ENCODE measurements around the gene KIF5C.

- no peak for TF ChIP-seq POLR2A (IDR thresholded peaks at IDR 0.05)
- TF ChIP-seq, protein P1, sequence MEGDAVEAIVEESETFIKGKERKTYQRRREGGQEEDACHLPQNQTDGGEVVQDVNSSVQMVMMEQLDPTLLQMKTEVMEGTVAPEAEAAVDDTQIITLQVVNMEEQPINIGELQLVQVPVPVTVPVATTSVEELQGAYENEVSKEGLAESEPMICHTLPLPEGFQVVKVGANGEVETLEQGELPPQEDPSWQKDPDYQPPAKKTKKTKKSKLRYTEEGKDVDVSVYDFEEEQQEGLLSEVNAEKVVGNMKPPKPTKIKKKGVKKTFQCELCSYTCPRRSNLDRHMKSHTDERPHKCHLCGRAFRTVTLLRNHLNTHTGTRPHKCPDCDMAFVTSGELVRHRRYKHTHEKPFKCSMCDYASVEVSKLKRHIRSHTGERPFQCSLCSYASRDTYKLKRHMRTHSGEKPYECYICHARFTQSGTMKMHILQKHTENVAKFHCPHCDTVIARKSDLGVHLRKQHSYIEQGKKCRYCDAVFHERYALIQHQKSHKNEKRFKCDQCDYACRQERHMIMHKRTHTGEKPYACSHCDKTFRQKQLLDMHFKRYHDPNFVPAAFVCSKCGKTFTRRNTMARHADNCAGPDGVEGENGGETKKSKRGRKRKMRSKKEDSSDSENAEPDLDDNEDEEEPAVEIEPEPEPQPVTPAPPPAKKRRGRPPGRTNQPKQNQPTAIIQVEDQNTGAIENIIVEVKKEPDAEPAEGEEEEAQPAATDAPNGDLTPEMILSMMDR (IDR thresholded peaks at IDR 0.05), result no peak
These were observed 118.3 kb downstream of the KIF5C start for GRCh38 chr2:148993351-148993750.
